HL-60 (cell line): ENCODE measurements around the gene ZNF426.

Experiments
- DNase-seq, 2 experiments: peaks; one replicate each; pipeline ENCODE4 v3.0.0-alpha.2; 2010 to 2020; ENCODE audit warnings: low read depth in 1 of 2, low spot score in 1 of 2
- H3K27ac ChIP-seq: fragments of 250-450 bp; sonication (Bioruptor Pico); replicated peaks from 2 replicates; pipeline ENCODE4 v1.5.1; 2020; ENCODE audit warnings: mild to moderate bottlenecking, moderate library complexity
- H3K27me3 ChIP-seq: fragments of 250-450 bp; sonication (Bioruptor Pico); 2 replicates; pipeline ENCODE4 v1.5.1; 2021; ENCODE audit warnings: mild to moderate bottlenecking, moderate library complexity; ENCODE audit not compliant: insufficient read depth, poor library complexity, severe bottlenecking
- H3K4me3 ChIP-seq: replicated peaks from 2 replicates; pipeline ENCODE4 v1.5.1; 2011; ENCODE audit warnings: mild to moderate bottlenecking, control low read depth, low read length; ENCODE audit not compliant: insufficient read depth
- GABPA ChIP-seq: IDR thresholded peaks from 2 replicates; pipeline ENCODE4 v1.6.1; 2012; ENCODE audit warnings: low read depth
- POLR2AphosphoS5 ChIP-seq: IDR thresholded peaks from 2 replicates; pipeline ENCODE4 v1.6.1; 2012; ENCODE audit warnings: low read depth
- REST ChIP-seq: IDR thresholded peaks from 2 replicates; pipeline ENCODE4 v1.6.1; 2012; ENCODE audit warnings: low read depth; ENCODE audit not compliant: insufficient replicate concordance
- SPI1 ChIP-seq: IDR thresholded peaks from 2 replicates; pipeline ENCODE4 v1.6.1; 2012; ENCODE audit warnings: low read depth, mild to moderate bottlenecking, borderline replicate concordance
- TF ChIP-seq, protein P1 (sequence below): IDR thresholded peaks from one replicate; pipeline ENCODE4 v1.5.1; 2011; ENCODE audit warnings: low read length, control low read depth, inconsistent platforms; ENCODE audit not compliant: insufficient read depth

Gene ZNF426

DNA sequence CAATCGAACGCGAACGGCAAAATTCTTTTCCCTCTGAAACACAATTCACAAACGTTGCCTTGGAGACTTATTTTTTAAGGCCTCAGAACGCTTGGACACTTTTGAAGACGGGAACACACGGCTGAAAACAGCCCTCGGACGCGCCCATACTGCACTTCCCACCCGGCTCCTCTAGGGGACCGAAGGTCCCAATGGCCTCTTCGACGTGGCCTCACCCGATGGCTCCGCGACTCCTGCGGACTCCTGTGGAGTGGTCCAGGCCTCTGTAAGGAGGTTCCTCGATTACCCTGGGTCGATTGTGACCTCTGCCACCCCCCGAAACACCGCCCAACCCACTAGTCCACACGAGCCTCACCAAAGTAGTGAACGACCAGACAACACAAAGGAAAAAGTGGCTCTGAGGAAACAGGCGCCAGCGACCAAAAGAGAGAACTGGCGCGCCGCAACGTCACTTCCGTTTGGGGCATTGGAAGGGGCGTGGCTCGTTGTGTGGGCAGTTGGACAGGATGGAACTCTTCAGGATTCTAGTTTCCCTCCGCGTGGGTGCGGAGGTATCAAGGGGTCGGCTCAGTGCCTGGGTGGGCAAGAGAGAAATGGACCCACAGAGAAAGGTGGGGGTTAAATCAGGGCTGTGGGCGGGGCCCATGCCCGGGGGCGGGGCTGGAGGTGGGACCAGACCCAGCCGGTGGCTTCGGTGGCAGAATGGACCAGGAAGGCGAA lies 40.1 kb downstream of the ZNF426 start, which contains the start of gene ZNF560:
Gene ZNF560, minus strand, starts transcription at position 434 of the 720 bp plus-strand sequence. CDS start 23,303 bp downstream, outside the sequence.
- DNase-seq = no peak
- Histone ChIP-seq H3K27ac (no peak within 1 kb of the TSS), H3K4me3 (no peak within 1 kb of the TSS), H3K27me3 (no peaks in the 10 kb centered on the region)
- no peak for TF ChIP-seq REST
- TF ChIP-seq, protein P1, sequence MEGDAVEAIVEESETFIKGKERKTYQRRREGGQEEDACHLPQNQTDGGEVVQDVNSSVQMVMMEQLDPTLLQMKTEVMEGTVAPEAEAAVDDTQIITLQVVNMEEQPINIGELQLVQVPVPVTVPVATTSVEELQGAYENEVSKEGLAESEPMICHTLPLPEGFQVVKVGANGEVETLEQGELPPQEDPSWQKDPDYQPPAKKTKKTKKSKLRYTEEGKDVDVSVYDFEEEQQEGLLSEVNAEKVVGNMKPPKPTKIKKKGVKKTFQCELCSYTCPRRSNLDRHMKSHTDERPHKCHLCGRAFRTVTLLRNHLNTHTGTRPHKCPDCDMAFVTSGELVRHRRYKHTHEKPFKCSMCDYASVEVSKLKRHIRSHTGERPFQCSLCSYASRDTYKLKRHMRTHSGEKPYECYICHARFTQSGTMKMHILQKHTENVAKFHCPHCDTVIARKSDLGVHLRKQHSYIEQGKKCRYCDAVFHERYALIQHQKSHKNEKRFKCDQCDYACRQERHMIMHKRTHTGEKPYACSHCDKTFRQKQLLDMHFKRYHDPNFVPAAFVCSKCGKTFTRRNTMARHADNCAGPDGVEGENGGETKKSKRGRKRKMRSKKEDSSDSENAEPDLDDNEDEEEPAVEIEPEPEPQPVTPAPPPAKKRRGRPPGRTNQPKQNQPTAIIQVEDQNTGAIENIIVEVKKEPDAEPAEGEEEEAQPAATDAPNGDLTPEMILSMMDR = no peak
- TF ChIP-seq GABPA = no peak
- TF ChIP-seq POLR2AphosphoS5 = no peak
- TF ChIP-seq SPI1 = no peak

DNA sequence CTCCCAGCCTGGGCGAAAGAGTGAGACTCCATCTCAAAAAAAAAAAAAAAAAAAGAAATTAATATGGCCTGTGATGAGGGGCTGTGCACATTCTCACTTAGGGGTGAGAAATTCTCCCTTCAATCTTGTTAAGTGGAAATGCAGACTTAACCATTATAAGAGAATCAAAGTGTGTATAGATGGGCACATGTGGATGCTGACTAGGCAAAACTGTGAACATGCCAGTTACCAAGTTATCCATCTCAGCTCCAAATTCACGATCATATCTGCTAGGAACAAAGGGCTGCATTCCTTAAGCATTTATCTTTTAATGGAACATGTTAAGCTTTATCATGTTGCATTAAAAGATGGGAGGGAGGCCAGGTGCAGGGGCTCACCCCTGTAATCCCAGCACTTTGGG lies 44.3 kb downstream of the ZNF426 start:
- Histone ChIP-seq H3K27ac (no peak overlapping the region), H3K27me3 (no peaks in the 10 kb centered on the region), H3K4me3 (no peak overlapping the region)
- no peak for DNase-seq
- TF ChIP-seq GABPA (no peak), POLR2AphosphoS5 (no peak), SPI1 (no peak), REST (no peak)
- TF ChIP-seq, protein P1 = no peak

DNA sequence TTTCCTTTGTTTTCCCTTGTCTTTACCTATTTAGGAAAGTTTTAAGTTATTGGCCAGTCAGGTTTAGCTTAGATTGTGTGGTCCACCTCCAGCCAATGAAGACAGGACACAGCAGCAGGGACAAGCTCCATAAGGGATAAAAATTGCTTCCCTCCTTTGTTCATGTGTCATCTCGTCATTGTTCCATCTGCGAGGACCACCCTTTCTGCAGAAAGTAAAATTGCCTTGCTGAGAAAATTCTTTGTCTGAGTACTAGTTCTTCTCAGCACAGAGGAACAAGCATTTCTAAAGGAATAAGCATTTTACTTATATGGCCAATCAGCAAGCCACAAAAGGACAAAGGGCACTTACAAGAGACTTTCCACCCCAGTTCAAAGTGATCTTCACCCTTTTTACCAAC lies 51.4 kb downstream of the ZNF426 start:
- no peak overlapping the region for H3K4me3 ChIP-seq
- H3K27ac ChIP-seq = no peak overlapping the region
- TF ChIP-seq GABPA (no peak), POLR2AphosphoS5 (no peak), REST (no peak), SPI1 (no peak)
- TF ChIP-seq, protein P1 = no peak
- no peak for DNase-seq
- no peaks in the 10 kb centered on the region for H3K27me3 ChIP-seq
